Stimulated activated CD4-positive, alpha-beta T cell treated with anti-CD3 and anti-CD28 coated beads, Interleukin-12 subunit alpha, Interleukin-12 subunit beta, amount 100 ng/mL, for 24 hours (primary cell): ENCODE measurements around the gene GRIK3.

Experiments
- DNase-seq, 2 experiments: peaks; one replicate each; pipeline ENCODE4 v3.0.0-alpha.2; 2020; ENCODE audit warnings: low read depth in 2 of 2

The GRIK3 gene

GRCh38 chr1:36765785-36766300 is 268.5 kb downstream of the GRIK3 start:
- no peak for DNase-seq

GRCh38 chr1:36764798-36765197 is 269.5 kb downstream of the GRIK3 start:
- no peak for DNase-seq

GRCh38 chr1:36763771-36764170 is 270.5 kb downstream of the GRIK3 start:
- no peak for DNase-seq

- DNase-seq: no peak
Measured at GRCh38 chr1:36762174-36762573, 272.1 kb downstream of the GRIK3 start.

- no peak for DNase-seq
Measured at GRCh38 chr1:36761113-36761512, 273.2 kb downstream of the GRIK3 start.

- DNase-seq: no peak
Measured at GRCh38 chr1:36760081-36760480, 274.2 kb downstream of the GRIK3 start.

- no peak for DNase-seq
Measured at GRCh38 chr1:36759355-36759754, 275.0 kb downstream of the GRIK3 start.

- DNase-seq: no peak
Measured at GRCh38 chr1:36755303-36756230, 278.7 kb downstream of the GRIK3 start.

GRCh38 chr1:36754366-36754765 is 279.9 kb downstream of the GRIK3 start:
- no peak for DNase-seq

- DNase-seq: no peak
Measured at GRCh38 chr1:36753451-36753850, 280.9 kb downstream of the GRIK3 start.

- DNase-seq: no peak
Measured at GRCh38 chr1:36752891-36753361, 281.4 kb downstream of the GRIK3 start.

- no peak for DNase-seq
Measured at GRCh38 chr1:36752431-36752830, 281.9 kb downstream of the GRIK3 start.

- no peak for DNase-seq
Measured at GRCh38 chr1:36751525-36751924, 282.8 kb downstream of the GRIK3 start.

- no peak for DNase-seq
Measured at GRCh38 chr1:36748466-36748865, 285.8 kb downstream of the GRIK3 start.
